ENCODE results near the gene NACC2.

- TF ChIP-seq CTCF (IDR thresholded peaks at IDR 0.05) (no peak), POLR2AphosphoS5 (IDR thresholded peaks at IDR 0.05) (no peak), EP300 (IDR thresholded peaks at IDR 0.05) (no peak)
Measured at GRCh38 chr9:136119883-136120393, 24.8 kb upstream of the NACC2 start.

Measured in gastroesophageal sphincter (tissue), 3 donors.